Activated CD4-positive, alpha-beta T cell treated with anti-CD3 and anti-CD28 coated beads, Interleukin-10, Interleukin-2, amounts not matched to agents 100 ng/mL and 50 ng/mL, durations not matched to agents 16 hours and 8 hours (primary cell): ENCODE results near the gene MARCHF4.
"Not testable (repeated sequence)": the region's sequence is repeated elsewhere in the genome, so short reads cannot be mapped to it uniquely, and the experiment has no call there.

Experiments
- DNase-seq: peaks from one replicate; pipeline ENCODE4 v3.0.0-alpha.2; 2020

MARCHF4 gene

DNA sequence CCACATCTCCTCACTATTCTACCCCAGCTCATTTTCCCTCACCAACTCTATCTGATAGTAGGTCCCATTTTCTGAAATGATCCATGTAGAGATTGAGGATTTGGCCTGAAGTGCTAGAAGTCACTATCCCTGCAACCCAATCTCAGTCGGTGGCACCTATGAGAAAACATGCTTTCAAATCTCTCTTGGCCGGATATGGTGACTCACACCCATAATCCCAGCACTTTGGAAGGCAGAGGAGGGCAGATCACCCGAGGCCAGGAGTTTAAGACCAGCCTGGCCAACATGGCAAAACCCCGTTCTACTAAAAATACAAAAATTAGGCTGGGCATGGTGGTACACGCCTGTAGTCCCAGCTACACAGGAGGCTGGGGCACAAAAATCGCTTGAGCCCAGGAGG is 19.1 kb upstream of the MARCHF4 start:
- DNase-seq: no peak

DNA sequence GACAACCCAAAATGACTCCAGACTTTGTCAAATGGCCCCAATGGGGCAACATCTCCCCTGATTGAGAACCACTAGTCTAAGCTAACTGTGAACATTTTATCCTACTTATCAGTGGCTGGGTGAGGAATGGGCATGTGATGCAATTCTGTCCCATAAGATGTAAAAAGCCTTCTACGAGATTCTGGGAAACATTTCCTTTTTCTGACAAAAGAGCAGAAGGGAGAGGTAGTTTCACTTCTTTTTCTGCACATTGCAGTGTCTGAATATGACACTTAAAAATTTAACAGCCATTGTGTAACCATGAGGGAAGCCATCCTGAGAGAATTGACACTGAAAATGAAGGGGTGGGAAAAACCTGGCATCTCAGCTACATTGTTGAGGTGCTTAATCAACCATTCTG is 17.3 kb upstream of the MARCHF4 start:
- DNase-seq: no peak

DNA sequence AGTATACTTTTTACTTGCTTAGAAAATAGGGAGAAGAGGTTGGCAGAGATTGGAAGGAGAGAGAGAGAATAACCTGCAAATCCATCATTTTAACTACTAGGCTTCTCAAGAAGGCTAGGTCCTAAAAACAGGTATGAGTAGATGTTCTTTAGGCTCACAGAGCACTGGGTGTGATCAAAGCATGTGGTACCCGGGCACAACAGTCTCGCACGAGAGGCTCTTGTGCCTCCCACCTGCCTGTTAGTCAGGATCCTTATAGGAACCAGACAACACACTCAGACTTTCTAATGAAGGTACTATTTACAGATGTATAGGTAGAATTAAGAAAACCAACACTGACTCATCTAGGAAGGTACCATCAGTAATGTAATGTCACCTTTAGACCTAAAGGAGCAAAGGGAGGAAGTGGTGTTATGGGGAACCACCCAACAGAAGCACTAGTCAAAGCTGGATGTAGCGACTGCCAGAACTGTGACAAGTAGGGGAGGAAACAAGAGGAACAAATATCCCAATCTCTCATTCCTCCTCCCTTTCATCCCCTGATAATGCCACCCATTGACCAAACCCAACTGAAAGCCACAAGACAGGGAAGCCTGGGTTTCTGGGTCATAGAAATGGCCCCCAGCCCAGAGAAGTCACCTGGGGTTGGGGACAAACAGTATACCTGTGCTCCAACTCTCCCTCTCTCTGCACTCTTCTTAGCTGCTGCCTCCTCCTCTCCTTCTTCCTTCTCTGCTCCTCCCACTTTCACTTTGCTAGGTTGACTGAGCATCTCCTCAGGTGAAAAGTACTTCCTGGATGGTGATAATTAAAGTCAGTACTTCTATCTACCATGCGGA is 16.0 kb upstream of the MARCHF4 start:
- DNase-seq: peak; percentile 29

DNA sequence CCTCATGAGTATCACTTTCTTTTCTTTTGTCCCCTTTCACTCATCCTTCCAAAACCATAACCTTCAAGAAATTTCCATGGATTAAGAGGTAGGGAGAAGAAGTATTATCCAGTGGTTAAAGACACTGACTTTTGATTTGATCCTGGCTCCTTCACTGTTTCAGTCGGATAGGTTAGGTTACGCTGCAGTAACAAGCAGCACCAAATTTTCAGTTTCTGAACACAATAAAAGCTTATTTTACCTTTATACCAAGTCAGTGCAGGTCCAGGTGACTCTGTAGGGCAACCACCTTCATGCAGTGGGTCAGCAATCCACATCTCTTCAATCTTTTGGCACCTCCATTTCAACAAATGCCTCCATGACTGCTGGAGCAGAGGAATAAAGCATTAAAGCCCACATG is 15.0 kb upstream of the MARCHF4 start:
- no peak for DNase-seq

DNA sequence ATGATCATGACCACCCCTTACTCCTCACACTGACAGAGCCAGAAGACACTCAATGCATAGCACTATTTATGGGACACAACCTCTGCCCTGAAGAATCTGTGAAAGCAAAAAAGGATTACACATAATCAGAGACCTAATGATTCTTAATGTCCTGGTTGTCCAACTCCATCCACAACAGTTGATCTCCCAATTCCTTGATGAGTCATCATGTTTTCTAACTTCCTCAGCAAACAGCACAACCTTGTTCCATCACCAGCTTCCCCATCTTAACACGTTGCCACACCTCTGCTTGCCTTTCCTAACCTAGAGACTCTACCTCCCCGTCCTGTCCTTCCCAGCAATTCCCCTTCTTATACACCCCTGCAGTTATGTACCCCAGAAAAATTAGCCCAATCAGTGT is 13.2 kb upstream of the MARCHF4 start:
- DNase-seq: no peak

DNA sequence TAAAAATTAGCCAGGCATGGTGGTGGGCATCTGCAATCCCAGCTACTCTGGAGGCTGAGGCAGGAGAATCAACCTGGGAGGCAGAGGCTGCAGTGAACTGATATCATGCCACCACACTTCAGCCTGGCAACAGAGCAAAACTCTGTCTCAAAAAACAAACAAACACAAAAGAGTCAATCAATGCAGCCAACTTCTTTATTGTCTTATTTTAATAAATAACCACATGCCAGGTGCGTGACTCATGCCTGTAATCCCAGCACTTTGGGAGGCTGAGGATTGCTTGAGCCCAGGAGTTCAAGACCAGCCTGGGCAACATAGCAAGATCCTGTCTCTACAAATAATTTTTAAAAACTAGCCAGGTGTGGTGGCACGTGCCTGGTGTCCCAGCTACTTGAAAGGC is 12.1 kb upstream of the MARCHF4 start:
- not testable (repeated sequence) for DNase-seq

DNA sequence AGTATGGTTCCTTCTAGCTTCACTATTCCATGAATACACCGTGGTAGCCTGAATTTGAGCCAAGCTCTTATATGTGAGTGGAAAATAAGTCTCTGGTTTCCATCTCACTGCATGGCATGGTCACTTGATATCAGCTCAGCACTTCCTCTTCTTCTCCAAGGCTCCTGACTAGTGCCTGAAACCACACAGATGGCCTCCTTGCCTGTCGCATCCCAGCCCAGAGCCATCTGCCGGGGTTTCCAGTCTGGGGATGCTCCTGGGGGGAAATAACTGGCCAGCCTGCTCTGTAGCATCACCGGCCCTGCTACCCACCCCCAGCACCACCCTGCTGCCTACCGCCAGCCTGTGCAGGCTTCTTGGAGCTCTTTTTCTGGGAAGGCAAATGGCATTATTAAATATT is 7.7 kb upstream of the MARCHF4 start:
- DNase-seq: no peak

DNA sequence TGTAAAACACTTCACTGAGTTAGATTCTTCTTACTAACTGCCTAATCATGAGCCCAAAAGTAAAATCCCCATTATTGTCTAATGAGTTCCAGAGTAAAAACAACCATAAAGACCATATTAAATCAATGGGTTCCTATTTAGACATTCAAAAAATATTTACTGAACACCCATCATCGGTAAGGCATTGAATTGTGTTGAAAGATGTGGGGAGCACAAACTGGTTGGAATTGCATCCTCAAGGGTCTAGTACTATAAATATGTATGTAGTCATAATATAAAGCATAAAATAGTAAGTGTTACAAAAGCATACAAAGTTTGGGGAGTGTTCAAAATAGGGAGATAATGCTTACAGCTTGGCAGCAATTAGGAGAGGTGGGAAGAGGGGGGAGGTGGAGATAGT is 3.0 kb upstream of the MARCHF4 start:
- no peak for DNase-seq

DNA sequence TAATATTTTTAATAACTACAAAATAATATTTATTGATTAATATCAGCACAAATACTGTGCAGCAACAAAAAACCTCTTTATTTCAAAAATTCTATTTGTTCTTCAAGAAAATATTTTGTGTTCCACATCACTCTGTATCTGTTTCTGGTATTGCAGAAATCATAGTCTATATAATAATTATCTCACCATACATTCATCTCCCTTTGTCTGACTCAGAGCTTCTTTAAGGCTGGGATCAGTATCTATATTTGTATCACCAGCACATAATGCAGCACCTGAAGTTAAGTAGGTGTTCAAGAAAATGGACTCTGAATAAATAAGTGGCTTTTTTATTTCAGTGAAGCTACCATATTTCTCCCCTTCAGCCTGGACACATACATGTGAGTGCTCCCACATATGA is 1.6 kb upstream of the MARCHF4 start:
- no peak for DNase-seq

DNA sequence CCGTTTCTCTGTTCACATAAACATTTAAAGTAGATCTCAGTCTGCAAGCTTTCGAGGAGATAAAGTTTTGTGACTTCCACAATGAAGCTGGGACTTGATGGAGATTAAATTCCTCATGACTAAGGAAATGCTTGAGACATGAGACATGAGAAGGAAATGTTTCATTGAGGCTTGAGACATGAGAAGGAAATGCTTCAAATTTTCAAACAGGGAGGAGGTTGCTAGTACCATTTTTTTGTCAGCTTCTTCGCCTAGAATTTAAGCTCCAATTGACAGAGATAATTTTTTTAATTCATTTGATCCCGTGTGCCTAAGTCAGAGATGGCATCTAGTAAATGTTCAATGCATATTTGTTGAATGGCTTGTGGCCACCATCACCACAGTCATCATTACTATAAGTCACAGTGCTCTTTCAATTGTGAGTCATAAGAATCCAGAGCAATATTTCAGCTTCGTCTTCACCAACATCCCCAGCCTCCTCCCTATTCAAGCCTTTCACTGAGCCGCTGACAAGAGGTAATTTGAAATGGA is 543 bp upstream of the MARCHF4 start:
- DNase-seq: peak; percentile 18

DNA sequence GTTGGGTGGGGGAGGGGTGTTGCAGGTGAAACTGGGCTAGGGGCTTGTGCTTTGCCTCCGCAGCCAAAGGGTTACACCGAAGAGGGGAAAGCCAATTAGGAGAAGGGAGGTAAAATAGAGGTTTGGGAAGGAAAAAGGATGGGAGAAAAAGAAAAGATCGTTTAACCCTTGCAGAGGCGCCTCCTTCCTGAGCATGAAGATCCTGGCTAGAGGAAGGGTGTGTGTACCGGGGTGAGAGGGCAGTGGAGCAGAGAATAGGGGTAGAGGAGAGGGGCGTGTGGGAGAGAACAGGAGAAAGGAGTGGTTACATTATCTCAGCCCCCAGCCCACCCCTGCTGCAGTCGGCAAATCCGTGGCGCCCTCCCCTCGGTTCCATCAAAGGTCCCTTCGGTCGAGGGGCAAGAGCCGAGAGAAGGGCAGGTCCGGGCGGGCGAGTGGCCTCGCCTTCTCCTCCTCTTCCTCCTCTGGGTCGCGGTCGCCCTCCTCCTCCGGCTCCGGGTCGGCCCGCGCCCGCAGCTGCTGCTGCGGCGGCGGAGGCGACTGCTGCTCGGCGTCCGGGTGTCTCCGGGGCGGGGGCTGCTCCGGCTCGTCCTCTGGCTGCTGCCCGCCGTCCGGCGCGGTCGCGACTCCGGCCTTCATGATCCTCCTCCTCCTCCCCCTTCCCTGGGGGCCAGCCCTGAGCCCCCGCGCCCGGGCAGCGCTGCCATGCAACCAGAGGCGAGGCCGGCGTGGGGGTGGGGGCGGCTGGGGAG is 1.1 kb downstream of the MARCHF4 start:
- no peak for DNase-seq

DNA sequence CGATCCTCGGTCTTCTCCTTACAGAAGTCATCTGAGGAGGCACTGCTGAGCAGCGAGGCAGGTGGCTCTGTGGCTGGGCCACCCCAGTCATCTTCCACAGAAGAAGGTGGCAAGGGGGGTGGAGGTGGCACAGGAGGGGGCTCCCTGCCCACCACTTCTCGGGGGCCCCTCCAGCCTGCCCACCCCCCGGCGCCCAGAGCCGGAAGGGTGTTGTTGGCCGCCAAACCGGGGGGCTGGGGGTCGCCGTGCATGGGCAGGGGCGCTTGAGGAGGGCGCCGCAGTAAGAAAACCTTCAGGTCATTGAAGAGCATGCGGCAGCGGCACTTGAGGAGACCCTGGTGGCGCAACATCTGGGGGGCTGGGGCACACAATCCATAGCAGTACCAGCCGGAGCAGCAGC is 2.5 kb downstream of the MARCHF4 start:
- DNase-seq: no peak

DNA sequence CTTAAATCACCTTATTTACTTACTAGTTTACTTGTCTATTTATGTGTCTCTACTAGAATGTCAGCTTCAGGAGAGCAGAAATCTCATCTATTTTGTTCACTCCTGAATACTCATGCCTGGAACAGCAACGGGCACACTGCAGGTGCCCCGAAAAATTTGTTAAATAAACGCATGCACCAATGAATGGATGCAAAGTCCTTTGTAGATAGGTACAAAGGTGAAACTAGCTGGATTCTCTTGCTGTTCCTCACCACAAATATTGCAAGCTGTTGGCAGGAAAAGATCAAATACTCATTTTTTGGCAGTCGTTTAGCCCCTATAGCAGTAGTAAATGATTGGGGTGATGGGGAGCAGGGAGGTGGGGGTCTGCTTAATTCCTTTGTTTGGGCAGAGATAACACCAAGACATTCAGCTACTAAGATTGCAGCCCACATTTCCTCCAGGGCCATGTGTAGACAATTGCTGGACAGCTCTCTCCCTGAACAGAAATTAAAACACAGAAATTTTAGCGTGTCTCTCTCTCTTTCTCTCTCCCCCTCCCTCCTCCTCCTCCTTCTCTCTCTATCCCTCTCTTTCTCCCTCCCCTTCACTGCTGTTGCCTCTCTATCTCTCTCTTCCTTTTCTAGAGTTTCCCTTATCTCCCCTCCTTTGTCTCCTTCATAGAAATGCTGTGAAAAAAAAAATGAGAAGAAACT is 5.4 kb downstream of the MARCHF4 start:
- no peak for DNase-seq

DNA sequence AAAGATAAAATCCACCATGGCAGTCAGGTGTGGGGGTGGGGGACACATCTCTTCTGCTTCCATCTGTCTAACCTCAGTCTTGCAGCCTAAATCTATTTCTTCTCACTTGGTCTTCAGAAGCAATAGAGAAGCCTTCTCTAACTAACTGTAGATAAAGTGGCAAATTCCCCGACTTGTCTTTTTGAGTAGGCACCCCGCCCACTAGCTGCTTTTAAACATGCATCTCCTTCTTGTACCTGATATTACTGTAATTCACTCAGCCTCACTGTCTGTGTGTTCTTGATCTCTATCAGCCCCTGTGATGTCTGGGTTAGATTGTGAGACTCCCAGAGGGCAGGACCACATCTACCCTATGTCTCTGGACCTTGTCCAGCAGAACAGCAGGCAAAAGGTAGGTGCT is 6.8 kb downstream of the MARCHF4 start:
- DNase-seq: no peak

DNA sequence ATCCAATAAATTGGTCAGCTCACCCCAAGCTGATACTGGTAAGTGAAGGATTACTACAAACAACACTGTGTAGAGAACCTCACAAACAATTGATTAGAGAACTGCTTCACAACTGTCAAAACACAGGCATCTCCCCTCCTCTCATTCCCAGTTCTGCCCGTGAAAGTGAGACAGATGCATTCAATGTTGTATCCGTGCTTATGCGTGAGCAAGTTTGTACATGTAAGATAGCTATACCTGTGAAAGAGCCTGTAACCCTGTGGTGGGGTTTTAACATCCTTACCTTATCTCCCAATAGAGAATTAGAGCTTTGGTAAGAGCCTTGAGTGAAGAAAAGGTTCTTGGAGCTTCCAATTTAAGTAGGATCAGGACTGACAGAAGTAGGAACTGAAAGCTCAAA is 9.1 kb downstream of the MARCHF4 start:
- DNase-seq: no peak

DNA sequence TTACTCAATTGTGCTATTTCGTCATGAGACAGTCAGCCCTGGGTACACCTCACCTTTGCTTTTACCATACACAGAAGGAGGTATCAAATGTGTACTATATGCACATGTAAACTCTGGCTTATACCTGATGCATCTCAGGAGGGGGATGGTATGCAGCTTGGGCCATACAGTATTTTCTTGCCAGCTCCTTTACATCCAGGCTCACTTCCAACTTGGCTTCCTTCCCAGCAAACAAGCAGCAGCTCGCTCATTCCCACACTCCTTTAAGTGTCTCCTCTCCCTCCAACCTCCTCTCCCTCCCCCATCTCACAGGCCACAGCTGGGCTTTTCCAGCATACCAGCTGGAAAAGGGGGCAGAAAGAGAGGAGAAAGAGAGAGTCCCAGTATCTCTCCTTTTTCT is 9.6 kb downstream of the MARCHF4 start:
- DNase-seq: no peak

DNA sequence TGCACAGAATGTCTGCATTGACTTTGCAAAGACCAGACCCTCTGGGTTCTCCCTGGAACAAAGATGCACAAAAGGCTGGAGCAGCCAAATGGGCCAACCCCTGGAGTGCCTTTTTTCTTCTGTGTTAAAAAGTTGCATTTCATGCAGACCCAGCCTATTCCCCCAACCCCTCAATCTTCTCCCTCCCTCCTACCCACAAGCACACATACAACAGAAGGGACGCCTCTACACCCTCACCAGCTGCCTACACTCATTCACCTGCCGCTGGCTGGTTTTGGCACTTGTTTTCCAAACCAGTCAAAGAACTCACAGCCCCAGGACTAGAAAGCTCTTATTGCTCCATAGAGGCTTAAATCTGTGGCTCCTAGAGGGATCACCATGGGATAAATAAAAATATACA is 16.6 kb downstream of the MARCHF4 start:
- no peak for DNase-seq

DNA sequence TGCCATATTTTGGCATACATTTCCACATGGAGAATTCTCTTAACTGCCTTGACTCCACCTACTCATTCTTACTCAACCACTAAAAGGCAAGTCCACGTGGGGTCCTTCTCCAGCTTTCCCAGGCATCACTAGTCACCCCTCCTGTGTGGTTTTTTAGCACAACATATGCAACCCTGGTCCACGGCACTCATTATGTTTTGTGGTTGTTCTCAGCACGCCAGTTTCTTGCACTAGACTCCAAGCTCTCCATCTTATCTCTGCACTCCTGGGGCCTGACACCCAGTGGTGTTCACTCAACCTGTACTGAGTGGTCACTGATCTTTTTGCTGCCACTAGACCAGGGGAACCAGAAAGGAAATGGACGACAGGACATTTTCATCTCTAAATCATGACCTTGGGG is 18.0 kb downstream of the MARCHF4 start:
- no peak for DNase-seq

DNA sequence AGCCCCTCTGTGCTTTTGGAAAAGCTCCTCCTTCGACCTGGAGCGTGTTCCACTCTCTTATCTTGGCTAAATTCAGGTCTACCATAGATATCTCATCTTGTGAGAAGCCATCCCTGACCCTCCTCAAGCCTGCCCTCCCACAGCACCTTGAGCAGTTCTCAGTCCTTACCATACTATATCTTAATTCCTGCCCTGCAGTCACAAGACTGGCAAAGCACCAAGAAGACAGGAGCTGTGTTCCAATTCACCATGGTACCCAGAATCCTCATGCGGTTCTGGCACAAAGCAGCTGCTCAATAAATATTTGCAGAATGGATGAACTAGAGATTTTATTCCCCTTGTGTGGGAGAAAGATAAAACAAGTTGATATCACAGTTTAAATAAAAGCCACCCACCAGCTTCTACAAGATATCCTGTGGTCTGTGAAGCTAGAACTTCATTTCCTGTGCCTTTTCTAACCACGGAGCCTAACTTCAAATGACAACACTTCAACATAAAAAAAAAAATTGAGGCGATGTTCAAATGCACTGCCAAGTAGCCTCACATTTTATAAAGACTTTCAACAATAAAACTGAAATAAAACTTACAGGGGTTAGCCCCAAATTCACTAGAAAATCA is 19.5 kb downstream of the MARCHF4 start:
- DNase-seq: peak; percentile 29

DNA sequence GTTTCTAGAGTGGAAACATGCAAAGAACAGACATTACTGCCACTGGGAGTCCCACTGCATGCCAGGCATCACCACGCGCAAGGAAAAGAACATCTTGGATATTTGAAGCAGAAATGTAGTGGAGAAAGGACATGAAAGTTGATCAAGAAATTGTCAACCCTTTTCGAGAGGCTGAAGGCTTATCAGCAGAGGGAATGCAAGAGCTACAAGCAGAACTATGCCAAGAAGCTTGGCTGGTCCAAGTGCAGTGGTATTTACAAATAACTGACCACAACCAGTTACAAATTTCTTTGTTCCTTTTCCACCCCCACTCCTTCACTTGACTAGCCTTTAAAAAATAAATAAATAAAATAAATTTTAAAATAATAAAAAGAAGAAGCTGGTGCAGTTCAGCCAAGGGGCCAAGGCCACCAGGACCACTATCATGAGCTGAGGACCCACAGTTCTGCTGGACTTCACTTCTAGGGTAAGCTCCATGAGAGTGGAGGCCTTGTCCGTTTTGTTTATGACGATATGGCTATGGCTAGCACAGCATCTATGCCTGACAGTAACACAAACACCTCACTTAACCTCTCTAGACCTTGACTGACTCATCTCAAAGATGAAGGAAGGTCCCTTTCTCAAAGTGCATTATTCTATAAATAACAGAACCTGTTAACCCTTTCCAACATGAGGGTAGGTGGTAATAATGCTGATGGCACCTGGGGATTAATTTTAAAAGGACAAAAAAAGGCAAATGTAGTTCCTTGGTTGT is 20.9 kb downstream of the MARCHF4 start:
- DNase-seq: no peak

DNA sequence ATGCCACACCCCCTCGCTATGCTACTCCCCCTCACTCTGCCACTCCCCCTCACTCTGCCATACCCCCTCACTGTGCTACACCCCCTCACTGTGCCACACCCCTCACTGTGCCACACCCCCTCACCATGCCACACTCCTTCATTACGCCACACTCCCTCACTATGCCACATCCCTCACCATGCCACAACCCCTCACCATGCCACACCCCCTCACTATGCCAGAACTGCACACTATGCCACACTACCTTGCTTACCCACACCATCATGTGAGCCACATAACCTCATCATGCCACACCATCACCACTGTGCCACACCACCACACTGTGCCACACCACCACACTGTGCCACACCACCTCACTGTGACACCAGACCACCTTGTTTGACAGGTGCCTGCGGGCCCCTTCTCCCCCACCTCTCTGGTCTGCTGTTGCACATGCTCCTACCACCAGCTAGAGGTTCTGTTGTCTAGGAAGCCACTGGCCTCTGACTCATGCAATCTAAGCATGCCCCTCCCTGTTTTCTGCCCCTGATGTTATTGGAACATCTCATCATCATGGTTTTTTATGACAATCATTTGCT is 22.0 kb downstream of the MARCHF4 start:
- DNase-seq: peak; percentile 32

DNA sequence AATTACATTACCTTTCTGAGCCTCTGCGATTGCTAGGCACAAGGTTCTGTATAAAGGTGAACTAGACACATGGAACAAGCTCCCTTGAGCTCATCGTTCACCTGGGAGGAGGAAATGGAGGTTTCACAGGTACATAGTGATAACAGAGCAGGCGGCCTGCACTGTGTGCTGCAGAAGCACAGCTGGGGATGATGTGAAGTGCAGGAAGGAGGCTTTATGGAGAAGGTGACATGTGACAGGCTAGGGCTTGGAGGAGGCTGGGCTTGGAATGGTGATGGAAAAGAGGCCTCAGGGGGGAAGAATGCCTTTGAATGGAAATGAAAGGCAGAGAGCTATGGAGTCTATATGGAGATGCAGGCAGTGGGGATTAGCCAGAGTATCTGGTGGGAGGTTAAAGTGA is 22.9 kb downstream of the MARCHF4 start:
- DNase-seq: no peak
